BJ (cell line): Measurements from ENCODE around the gene MYOM3. TPM values are rescaled to one million over a fixed set of nuclear protein-coding genes. Genes with fewer than 3 reads are reported as not detected.
"Not testable (repeated sequence)": the region's sequence is repeated elsewhere in the genome, so short reads cannot be mapped to it uniquely, and the experiment has no call there.

Experiments used
- CTCF ChIA-PET: fragments of 350-600 bp; formaldehyde crosslinking; extraction: SDS; loops from one replicate; lab custom pipeline; 2021; ENCODE audit warnings: antibody characterized with exemption, inconsistent platforms; lab: Yijun Ruan, JAX
- POLR2A ChIA-PET: fragments of 300-600 bp; sonication (Branson Sonifier 250); formaldehyde crosslinking; extraction: SDS; loops from one replicate; lab custom pipeline; 2021; ENCODE audit warnings: antibody characterized with exemption; lab: Charles Lee
- DNase-seq: peaks from one replicate; pipeline ENCODE4 v3.0.0-alpha.2; 2011; ENCODE audit warnings: low read depth
- H3K27me3 ChIP-seq: 2 replicates; pipeline ENCODE4 v1.6.0; 2011; ENCODE audit warnings: low read length; ENCODE audit not compliant: control insufficient read depth, insufficient read depth
- H3K36me3 ChIP-seq: 2 replicates; pipeline ENCODE4 v1.5.1; 2011; ENCODE audit warnings: low read length; ENCODE audit not compliant: control insufficient read depth, insufficient read depth
- H3K4me3 ChIP-seq: 2 replicates; pipeline ENCODE4 v1.5.1; 2011; ENCODE audit warnings: low read depth, mild to moderate bottlenecking, control low read depth, low read length
- CTCF ChIP-seq: IDR thresholded peaks from 2 replicates; pipeline ENCODE4 v1.5.1; 2011; ENCODE audit warnings: low read depth, mild to moderate bottlenecking, control low read depth, inconsistent platforms, low read length, moderate library complexity; ENCODE audit not compliant: insufficient read depth
- polyA plus RNA-seq: library from polyadenylated mRNA; depleted of rRNA; stranded (reverse); fragments of >200 nt; gene quantifications from 2 replicates; pipeline ENCODE4 v1.2.3, GENCODE V29; 2011; rRNA removed

The MYOM3 gene
- polyA plus RNA-seq, 1 experiment, result not detected

GRCh38 chr1:24010650-24011049, 101.3 kb downstream of the MYOM3 start:
- Histone ChIP-seq H3K27me3 (no peaks in the 10 kb centered on the region), H3K4me3 (no peak overlapping the region), H3K36me3 (no peaks in the 10 kb centered on the region)
- ChIA-PET POLR2A (no interaction called here), CTCF (no interaction called here)
- no peak for TF ChIP-seq CTCF
- no peak for DNase-seq

DNA sequence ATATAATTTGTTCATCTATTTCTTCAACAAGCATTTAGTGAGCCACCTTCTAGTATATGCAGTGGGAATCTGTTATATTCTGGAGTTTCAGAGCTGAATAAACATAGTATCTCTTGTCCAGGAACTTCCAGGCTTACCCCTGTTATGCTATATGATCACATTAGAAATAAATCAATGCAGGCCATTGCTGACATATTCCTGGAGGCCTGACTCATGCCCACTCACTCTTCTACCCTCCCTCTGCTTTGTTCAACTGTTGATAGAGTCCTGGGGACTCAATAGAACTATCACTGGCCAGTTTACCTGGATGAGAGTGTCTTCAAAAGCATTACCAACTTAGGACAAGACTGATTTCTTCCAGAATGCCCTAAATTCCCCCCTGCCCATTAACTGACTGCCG, 102.5 kb downstream of the MYOM3 start:
- CTCF ChIA-PET, result no interaction called here
- no peaks in the 10 kb centered on the region for H3K36me3 ChIP-seq
- POLR2A ChIA-PET, result no interaction called here
- no peak overlapping the region for H3K4me3 ChIP-seq
- no peaks in the 10 kb centered on the region; the same call in 1 of the 2 replicates for H3K27me3 ChIP-seq
- no peak for DNase-seq
- TF ChIP-seq CTCF, result no peak

DNA sequence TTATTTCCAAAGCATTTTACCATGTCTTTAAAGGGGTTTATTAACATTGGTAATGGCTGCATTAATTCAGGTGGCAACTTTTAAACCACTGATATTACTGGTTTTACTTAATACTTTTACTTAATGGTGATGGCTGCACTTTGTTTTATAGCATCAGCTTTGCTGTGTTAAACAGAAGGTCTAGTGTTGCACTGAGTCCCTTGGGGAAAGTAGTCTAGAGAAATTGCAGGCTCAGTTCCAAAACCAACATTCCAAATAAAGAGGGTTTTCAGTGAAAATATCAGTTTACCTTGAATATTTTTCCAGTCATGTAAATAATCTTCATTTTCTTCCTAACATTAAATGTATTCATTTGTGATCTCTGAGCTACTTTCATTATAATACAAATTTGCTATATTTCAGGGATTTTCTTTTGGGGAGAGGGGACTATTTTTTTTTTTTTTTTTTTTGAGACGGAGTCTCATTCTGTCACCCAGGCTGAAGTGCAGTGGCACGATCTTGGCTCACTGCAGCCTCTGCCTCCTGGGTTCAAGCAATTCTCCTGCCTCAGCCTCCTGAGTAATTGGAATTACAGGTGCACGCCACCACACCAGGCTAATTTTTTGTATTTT, 103.3 kb downstream of the MYOM3 start:
- CTCF ChIA-PET, H3K36me3 ChIP-seq, H3K4me3 ChIP-seq, POLR2A ChIA-PET, DNase-seq, H3K27me3 ChIP-seq: not testable (repeated sequence)

DNA sequence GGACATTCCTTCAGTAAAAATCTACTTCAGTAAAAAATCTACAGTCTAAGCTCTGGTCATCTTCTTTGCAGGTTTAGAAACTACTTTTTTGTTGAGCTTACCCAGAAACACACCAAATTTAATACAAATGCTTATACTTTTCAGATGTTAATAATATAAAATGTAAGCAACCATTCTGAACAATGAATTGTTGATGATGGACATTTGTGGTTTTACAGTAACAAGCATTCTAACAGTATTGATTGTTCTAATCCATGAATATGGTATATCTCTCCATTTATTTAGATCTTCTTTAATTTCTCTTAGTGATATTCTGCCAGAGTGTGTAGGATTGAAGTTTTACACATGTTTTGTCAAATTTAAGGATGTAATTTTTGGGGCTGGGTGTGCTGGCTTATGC, 104.9 kb downstream of the MYOM3 start:
- no peaks in the 10 kb centered on the region for H3K36me3 ChIP-seq
- H3K4me3 ChIP-seq, result no peak overlapping the region
- no peak for TF ChIP-seq CTCF
- no peak for DNase-seq
- ChIA-PET POLR2A (no interaction called here), CTCF (interaction anchor here (1.0 kb wide), 1 partner anchor 28 kb away, joined by 3 read pairs; no protein-coding TSS in a partner anchor)
- H3K27me3 ChIP-seq, result no peaks in the 10 kb centered on the region; the same call in 1 of the 2 replicates

Other genes starting within 250 kb of the MYOM3 start
- 12.5 and 22.8 TPM in 2 replicates for gene FUCA1, start 243.8 kb downstream of the MYOM3 start, polyA plus RNA-seq
- gene CNR2, start 198.8 kb downstream of the MYOM3 start, polyA plus RNA-seq, result not detected in 2 replicates
- gene PNRC2, start 152.3 kb downstream of the MYOM3 start, polyA plus RNA-seq, result 30.0 and 51.1 TPM in 2 replicates
- gene SRSF10, start 131.8 kb downstream of the MYOM3 start, polyA plus RNA-seq, result 55.1 and 97.8 TPM in 2 replicates
- gene IL22RA1, start 31.0 kb upstream of the MYOM3 start, polyA plus RNA-seq, result not detected in 2 replicates
- gene IFNLR1, start 75.2 kb upstream of the MYOM3 start, polyA plus RNA-seq, result not detected in 2 replicates
- gene GRHL3, start 207.2 kb upstream of the MYOM3 start, polyA plus RNA-seq, result not detected in 2 replicates